ENCODE measurements around the gene ENG. TPM values are rescaled to one million over a fixed set of nuclear protein-coding genes. Genes with fewer than 3 reads are reported as not detected.
A peak's percentile ranks its signal among the peaks of the same experiment; 100 is the strongest.

Gene ENG
- polyA plus RNA-seq, 2 of the 4 experiments (the other 2 are of a cell fraction) = 0.08 TPM; not detected in 1

GRCh38 chr9:127796225-127796813 lies 58.1 kb downstream of the ENG start:
- FAIRE-seq (no peak), ATAC-seq (peak; percentile 50 to 65), DNase-seq (ENCODE audit: low read depth in 1 of 2, low spot score in 1 of 2) (no peak)
- no peak overlapping the region for H3K4me2 ChIP-seq
- no peak overlapping the region for H3K27ac ChIP-seq
- POLR2A ChIA-PET = interaction anchor here (0.6 kb wide), 1 partner anchor 58 kb away, joined by 3 read pairs; no protein-coding TSS in a partner anchor
- H3K9me3 ChIP-seq = no peaks in the 10 kb centered on the region
- no peak overlapping the region for H3K4me3 ChIP-seq
- WGBS (ENCODE audit: missing lambda C conversion rate) = 85% methylated on average over 8 of the region's 8 CpGs
- TF ChIP-seq HMGXB4 (CRISPR knock-in tag; IDR thresholded peaks at IDR 0.05; ENCODE audit: borderline replicate concordance) = no peak
- TF ChIP-seq POLR2A (IDR thresholded peaks at IDR 0.05; ENCODE audit: low read length) = no peak
- TF ChIP-seq POLR2AphosphoS2 (conservative IDR thresholded peaks at IDR 0.05; ENCODE audit: low read length) = peak; percentile 78; the same call in 1 of the 2 replicates
- peaks cover 27% of the 10 kb centered on the region; the same call in 2 of the 3 replicates for H3K4me1 ChIP-seq
- CTCF ChIA-PET = interaction anchor here (0.7 to 2.1 kb wide), 4 partner anchors 9 to 125 kb away, joined by 3 to 6 read pairs (median 6); no protein-coding TSS in a partner anchor

DNA sequence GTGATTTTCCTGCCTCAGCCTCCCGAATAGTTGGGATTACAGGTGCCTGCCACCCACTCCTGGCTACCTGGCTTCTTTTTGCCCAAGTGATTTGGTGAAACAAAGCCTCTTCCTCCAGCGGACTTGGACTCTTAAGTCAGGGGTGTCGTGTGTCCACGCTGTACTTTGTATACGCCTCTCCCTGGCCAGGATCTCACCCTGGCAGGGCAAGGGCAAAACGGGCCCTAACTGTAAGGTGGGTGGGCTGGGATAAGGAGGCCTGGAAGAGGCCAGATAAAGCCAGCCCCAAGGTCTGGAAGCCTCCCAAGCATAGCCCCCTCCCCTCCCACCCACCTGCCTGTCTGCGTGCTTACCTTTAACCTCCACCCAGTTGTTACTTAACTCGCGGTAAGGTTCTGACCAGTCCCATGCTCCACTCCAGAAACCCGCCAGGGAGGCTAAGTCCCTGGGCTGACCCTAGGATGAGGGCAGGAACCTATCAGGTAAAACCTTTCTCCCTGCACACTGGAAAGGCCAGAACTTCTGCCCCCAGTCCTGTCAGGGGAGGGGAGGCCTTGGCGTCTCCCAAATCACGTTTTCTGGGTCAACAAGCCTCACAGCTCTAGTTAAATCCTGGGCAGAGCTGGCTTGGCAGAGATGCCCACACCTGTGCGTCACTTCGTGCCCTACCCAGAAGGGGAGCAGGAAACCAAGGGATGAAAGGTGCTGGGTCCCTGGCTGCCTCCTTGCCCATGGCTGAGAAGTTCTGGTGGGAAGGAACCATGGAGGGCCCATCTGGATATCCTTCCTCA lies 60.3 kb downstream of the ENG start:
- Histone ChIP-seq H3K9me3 (no peaks in the 10 kb centered on the region), H3K4me2 (no peak overlapping the region), H3K4me1 (peaks cover 16% of the 10 kb centered on the region; the same call in 2 of the 3 replicates), H3K27ac (peak overlapping the region in 1 of 2 experiments; percentile 29; a peak in 1 of 6 replicates), H3K4me3 (no peak overlapping the region)
- TF ChIP-seq POLR2AphosphoS2 (conservative IDR thresholded peaks at IDR 0.05; ENCODE audit: low read length) (peak; percentile 38; the same call in 1 of the 2 replicates), MAZ (IDR thresholded peaks at IDR 0.05; ENCODE audit: borderline replicate concordance, low read depth, low read length) (no peak)
- 86% methylated on average over 13 of the region's 14 CpGs for WGBS (ENCODE audit: missing lambda C conversion rate)
- ChIA-PET POLR2A (interaction anchor here (0.6 to 1.0 kb wide), 2 partner anchors 9 to 38 kb away, joined by 3 to 4 read pairs; partner anchors contain the start of gene CDK9), CTCF (interaction anchor here (1.9 to 2.1 kb wide), 4 partner anchors 10 to 76 kb away, joined by 6 to 20 read pairs (median 10); partner anchors contain the start of gene TOR2A)
- FAIRE-seq = no peak
- no peak for DNase-seq (ENCODE audit: low read depth in 1 of 2, low spot score in 1 of 2)
- ATAC-seq = peak in 1 of 2 experiments; percentile 17; a peak in 3 of 6 replicates

- Histone ChIP-seq H3K27ac (peak overlapping the region in 1 of 2 experiments; percentile 26; a peak in 2 of 6 replicates), H3K9me3 (no peaks in the 10 kb centered on the region), H3K4me2 (no peak overlapping the region), H3K4me1 (peaks cover 10% of the 10 kb centered on the region; the same call in 2 of the 3 replicates), H3K4me3 (no peak overlapping the region)
- no peak for DNase-seq (ENCODE audit: low read depth in 1 of 2, low spot score in 1 of 2)
- WGBS (ENCODE audit: missing lambda C conversion rate) = 64% methylated on average over 7 of the region's 8 CpGs
- peak in 1 of 2 experiments; percentile 16; a peak in 2 of 6 replicates for ATAC-seq
- POLR2A ChIA-PET = interaction anchor here (0.6 to 0.9 kb wide), 2 partner anchors 9 to 37 kb away, joined by 3 to 4 read pairs; no protein-coding TSS in a partner anchor
- TF ChIP-seq RAD21 (conservative IDR thresholded peaks at IDR 0.05 in 1 of 2, IDR thresholded peaks at IDR 0.05 in 1 of 2) (no peak), PHF8 (IDR thresholded peaks at IDR 0.05; ENCODE audit: borderline replicate concordance, low read depth) (no peak), POLR2AphosphoS2 (conservative IDR thresholded peaks at IDR 0.05; ENCODE audit: low read length) (peak; percentile 94), HMGXB4 (CRISPR knock-in tag; IDR thresholded peaks at IDR 0.05; ENCODE audit: borderline replicate concordance) (no peak), NR3C1 (IDR thresholded peaks at IDR 0.05) (no peak), FOXS1 (CRISPR knock-in tag; IDR thresholded peaks at IDR 0.05) (no peak), RNF2 (IDR thresholded peaks at IDR 0.05; ENCODE audit: borderline replicate concordance, low read depth) (no peak)
- FAIRE-seq = no peak
- CTCF ChIA-PET = interaction anchor here (1.1 to 2.8 kb wide), 6 partner anchors 9 to 128 kb away, joined by 3 to 20 read pairs (median 10); partner anchors contain the start of gene TOR2A
These were observed 61.3 kb downstream of the ENG start for GRCh38 chr9:127793093-127793708.
